Smooth muscle cell of the pulmonary artery (primary cell): ENCODE results near the gene SELENOO. TPM values are rescaled to one million over a fixed set of nuclear protein-coding genes. Genes with fewer than 3 reads are reported as not detected.

Experiments used
- total RNA-seq: library from RNA; depleted of rRNA; stranded (reverse); fragments of >200 nt; gene quantifications from 2 replicates; pipeline ENCODE4 v1.2.3, GENCODE V29; 2014

SELENOO gene
- 17.3 and 21.5 TPM in 2 replicates for total RNA-seq

GRCh38 chr22:50200461-50201190 is at the start of gene SELENOO:
SELENOO (plus strand) TSS chr22:50201011; CDS start chr22:50201037, 26 bp downstream.

GRCh38 chr22:50170453-50171318 is 30.1 kb upstream of the SELENOO start, which contains the start of gene PANX2:
PANX2 (plus strand) TSS chr22:50170731; CDS start chr22:50170731, 0 bp downstream.

GRCh38 chr22:50185375-50186087 is 15.3 kb upstream of the SELENOO start, which contains the start of gene TRABD:
TRABD (plus strand) TSS chr22:50185913; CDS start chr22:50193061, 7,148 bp downstream.

GRCh38 chr22:50244420-50245213 is 43.8 kb downstream of the SELENOO start, which contains the start of gene TUBGCP6:
TUBGCP6 (minus strand) TSS chr22:50245023; CDS start chr22:50244459, 564 bp downstream.

GRCh38 chr22:50250555-50251476 is 50.0 kb downstream of the SELENOO start, which contains the start of gene HDAC10:
HDAC10 (minus strand) TSS chr22:50251265; CDS start chr22:50251032, 233 bp downstream.

GRCh38 chr22:50261615-50262459 is 61.0 kb downstream of the SELENOO start, which contains the start of gene MAPK12:
MAPK12 (minus strand) TSS chr22:50261683; CDS start chr22:50261509, 174 bp downstream.

Other genes starting within 250 kb of the SELENOO start
- gene PIM3, start 240.2 kb upstream of the SELENOO start, total RNA-seq, result 18.9 and 27.6 TPM in 2 replicates
- gene IL17REL, start 188.2 kb upstream of the SELENOO start, total RNA-seq, result not detected in 2 replicates
- not detected in 2 replicates for gene TTLL8, start 142.7 kb upstream of the SELENOO start, total RNA-seq
- 0.43 and 3.6 TPM in 2 replicates for gene MLC1, start 115.6 kb upstream of the SELENOO start, total RNA-seq
- 1.5 and 1.7 TPM in 2 replicates for gene MOV10L1, start 111.0 kb upstream of the SELENOO start, total RNA-seq
- gene PANX2, start 30.3 kb upstream of the SELENOO start, total RNA-seq, result 2.0 and 2.1 TPM in 2 replicates
- gene TRABD, start 15.1 kb upstream of the SELENOO start, total RNA-seq, result 16.8 and 26.7 TPM in 2 replicates
- 27.4 and 37.1 TPM in 2 replicates for gene TUBGCP6, start 44.0 kb downstream of the SELENOO start, total RNA-seq
- gene HDAC10, start 50.3 kb downstream of the SELENOO start, total RNA-seq, result 28.4 and 44.0 TPM in 2 replicates
- gene MAPK12, start 60.7 kb downstream of the SELENOO start, total RNA-seq, result 11.7 and 35.3 TPM in 2 replicates
- gene MAPK11, start 69.4 kb downstream of the SELENOO start, total RNA-seq, result 2.9 and 7.2 TPM in 2 replicates
- gene PLXNB2, start 106.6 kb downstream of the SELENOO start, total RNA-seq, result 226 and 278 TPM in 2 replicates
- 3.3 and 4.3 TPM in 2 replicates for gene DENND6B, start 126.0 kb downstream of the SELENOO start, total RNA-seq
- 57.9 and 70.7 TPM in 2 replicates for gene PPP6R2, start 142.3 kb downstream of the SELENOO start, total RNA-seq